GM19372 (cell line): ENCODE results near the gene CSRP1.
"Not testable (repeated sequence)": the region's sequence is repeated elsewhere in the genome, so short reads cannot be mapped to it uniquely, and the experiment has no call there.

Experiments
- ATAC-seq: cut with Tn5 transposase; IDR thresholded peaks from one replicate; pipeline ENCODE4 v1.9.1; 2021; ENCODE audit warnings: mild to moderate bottlenecking, low read depth, moderate library complexity; ENCODE audit not compliant: unreplicated experiment

CSRP1 gene

GRCh38 chr1:201538612-201539551 is 32.0 kb upstream of the CSRP1 start, which contains the start of gene NAV1:
TSS of gene NAV1 (plus strand) at chr1:201539127. CDS start at chr1:201622885, 83,758 bp downstream.
- no peak for ATAC-seq

DNA sequence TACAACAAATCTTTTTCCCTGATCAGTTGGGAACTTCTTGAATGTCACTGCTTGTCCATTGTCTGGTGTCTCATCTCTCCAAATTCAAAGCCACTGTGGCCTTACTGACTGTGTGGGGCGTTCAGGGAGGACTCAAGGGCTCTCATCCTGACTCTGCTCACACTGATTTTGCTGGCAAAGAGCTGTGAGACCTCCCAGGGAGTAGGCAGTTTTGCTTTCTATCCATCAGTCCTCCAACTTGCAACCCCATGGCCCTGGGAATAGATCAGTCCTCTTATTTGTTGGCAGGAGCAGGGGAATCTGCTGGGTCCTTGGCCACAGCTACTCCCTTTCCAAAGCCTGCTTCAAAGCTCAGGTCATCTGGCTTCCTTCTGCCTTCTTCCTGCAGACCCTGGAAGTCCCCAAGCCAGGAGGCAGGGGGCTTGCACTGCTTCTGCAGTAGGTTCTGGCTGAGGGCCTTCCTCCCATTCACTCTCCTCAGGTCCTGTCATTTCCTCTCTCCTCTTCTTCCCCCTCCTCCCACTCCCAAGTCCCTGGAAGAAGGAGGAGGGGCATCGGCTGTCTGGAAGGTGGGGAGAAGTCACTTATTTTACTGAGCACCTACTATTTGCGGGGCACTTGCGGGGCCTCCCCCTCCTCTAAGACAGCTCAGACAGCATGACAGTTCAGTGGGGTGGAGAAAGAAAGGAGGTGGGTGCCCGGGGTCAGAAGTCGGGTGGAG is 31.1 kb upstream of the CSRP1 start:
- no peak for ATAC-seq

- no peak for ATAC-seq
These were observed 30.5 kb upstream of the CSRP1 start for GRCh38 chr1:201537467-201537866.

DNA sequence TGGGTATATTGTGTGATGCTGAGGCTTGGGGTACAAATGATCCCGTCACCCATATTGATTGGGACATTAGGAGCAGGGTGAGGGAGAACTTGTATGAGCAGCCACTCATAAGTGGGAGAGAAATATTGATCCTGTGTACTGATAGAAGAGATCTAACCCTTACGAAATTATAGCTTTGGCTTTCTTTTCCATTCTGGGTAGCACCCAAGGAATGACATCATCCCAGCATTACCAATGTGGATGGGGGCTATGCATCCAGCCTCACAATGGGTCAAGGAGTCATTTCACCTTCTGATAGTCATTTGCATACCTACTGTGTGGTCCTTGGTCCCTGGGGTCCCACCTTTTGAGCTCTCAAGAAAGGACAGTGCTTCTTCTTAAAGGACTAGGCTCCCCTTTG is 30.1 kb upstream of the CSRP1 start:
- ATAC-seq, result no peak

DNA sequence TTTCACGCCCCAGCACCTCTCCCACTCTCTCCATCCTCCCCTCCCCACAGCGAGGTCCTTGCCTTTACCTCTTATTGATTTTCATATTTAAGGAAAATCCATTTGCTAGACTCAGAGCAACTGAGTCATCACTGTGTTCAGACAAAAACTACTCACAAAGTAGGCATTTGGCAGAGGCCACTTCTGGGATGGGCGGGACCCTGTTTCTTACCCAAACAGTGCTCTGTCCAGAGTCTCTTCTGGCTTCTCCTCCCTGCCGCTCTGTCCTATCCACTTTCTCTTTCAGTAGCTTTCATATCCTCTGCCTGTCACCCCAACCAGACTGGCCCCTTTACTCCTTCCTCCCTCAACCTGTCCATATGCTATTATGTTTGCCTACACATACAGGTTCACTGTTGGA is 29.6 kb upstream of the CSRP1 start:
- ATAC-seq, result no peak

GRCh38 chr1:201535919-201536245 is 29.0 kb upstream of the CSRP1 start:
- no peak for ATAC-seq

DNA sequence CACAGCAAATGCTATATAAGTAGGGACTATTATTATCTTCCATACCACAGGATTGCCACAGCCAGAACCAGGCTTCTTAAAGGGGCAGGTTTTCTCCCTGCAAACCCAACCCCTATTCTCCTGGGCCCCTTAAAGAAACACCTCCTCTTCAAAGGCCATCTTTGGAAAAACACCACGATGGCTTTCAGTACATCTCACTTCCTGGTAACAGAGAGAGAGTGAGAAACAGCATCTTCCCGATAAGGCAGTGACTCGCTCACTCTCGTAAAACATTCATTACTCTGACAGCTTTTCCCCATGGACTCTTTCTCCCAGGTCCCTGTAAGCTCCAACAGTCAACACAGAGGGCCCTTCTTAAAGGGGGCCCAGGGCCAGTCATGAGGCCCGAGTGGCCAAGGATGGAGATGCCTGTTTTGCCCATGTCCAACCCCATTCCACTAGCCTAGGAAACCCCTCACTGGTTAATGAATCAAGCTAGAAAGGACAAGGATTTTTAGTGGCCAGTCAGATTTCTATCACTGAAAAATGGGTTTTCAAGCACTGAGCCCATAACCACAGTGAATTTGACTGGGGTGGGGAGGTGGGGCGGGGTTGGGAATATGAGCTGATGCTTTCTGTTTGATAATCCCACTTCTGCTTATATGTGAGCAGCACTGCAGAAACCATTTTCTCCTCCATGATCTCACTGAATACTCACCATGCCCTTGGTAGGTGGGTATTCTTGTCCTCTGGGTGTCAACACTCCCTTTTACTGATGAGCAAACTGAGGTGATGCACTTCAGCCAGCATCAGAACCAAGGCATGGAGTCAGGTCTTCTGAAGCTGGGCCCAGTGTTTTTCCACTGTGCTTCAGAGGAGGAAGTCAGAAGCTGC is 28.4 kb upstream of the CSRP1 start:
- no peak for ATAC-seq

- ATAC-seq, result no peak
These were observed 26.9 kb upstream of the CSRP1 start for GRCh38 chr1:201533836-201534235.

DNA sequence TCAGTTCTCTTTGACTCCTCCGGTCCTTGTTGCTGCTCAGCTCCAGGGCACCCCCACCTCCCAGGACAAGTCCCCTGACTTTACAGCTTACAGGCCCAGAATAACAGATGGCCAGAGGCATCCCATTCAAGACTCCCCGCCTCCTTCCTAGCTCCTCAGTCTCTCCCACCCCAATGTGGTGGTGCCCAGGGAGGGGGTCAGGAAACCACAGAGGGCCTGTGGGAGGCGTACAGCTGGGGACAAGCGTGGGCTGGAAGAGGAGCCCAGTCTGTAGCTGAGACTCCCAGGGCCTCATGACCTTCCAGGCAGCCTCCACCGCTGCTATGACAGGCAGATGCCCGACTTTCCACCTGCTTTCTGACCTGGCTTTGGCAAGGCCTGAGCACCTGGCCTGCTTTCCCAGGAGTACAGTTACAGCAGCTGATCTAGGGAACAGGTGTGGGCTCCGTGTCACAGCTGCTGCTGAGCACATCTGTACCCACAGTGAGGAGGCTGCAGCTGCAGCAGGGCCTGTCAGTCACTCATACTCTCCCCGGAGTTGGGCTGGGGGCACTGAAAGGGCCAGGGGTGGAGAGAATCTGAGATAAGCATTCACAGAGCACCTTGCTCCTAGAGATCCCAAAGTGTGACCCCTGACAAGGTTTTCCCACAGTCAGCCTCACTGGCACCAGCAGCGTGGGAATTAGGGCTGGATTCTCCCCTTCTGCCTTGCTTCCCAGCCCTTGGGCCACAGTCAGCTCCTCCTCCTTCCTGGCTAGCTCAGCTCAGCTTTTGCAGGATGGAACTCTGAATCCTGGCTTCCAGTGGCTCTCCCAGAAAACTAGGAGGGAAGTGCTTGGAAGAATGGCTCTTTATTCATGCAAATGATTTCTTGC is 24.9 kb upstream of the CSRP1 start:
- no peak for ATAC-seq

- ATAC-seq, result no peak
These were observed 24.0 kb upstream of the CSRP1 start for GRCh38 chr1:201530741-201531531.

DNA sequence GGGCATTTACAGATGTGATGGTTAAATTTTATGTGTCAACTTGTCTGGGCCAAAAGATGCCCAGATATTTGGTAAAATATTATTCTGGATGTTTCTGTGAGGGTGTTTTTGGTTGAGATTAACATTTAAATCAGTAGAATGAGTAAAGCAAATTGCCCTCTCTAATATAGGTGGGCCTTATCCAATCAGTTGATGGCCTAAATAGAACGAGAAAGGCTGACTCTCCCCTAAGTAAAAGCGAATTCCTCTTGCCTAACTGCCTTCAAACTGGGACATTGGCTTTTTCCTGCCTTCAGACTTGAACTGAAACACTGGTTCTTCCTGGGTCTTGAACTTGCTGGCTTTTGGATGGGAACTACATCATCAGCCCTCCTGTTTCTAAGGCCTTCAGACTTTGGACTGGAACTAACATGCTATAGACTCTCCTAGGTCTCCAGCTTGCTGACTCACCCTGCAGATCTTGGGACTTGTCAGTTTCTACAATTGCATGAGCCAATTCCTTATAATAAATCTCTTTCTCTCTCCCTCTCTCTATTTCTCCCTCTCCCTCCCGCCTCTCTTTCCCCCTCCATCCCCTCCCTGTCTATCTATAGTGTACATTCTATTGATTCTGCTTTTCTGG is 21.8 kb upstream of the CSRP1 start:
- no peak for ATAC-seq

- ATAC-seq, result no peak
These were observed 21.0 kb upstream of the CSRP1 start for GRCh38 chr1:201527879-201528278.

DNA sequence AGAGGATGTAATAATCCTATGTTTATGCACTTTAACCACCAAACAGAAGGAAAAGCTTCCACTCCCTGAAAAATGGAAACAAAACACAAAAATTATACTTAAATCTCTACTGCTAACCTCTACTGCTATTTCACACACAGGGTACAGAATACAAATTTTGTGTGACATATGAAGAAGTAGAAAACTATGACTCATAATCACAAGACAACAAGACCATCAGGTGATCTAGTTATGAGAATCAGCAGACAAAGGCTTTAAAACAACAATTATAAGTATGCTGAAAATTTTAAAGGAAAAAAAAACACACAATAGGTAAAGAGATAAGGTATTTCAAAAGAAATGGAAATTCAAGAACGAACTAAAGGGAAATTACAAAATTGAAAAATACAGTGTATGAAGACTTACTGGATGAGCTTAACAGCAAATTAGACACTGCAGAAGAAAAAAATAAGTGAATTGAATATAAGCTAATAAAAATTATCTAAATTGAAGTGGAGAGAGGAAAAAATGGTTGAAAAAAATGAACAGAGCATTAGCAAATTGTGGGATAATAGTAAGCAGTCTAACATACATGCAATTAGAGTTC is 18.4 kb upstream of the CSRP1 start:
- ATAC-seq, result no peak

- ATAC-seq, result not testable (repeated sequence)
These were observed 13.2 kb upstream of the CSRP1 start for GRCh38 chr1:201520046-201520575.

DNA sequence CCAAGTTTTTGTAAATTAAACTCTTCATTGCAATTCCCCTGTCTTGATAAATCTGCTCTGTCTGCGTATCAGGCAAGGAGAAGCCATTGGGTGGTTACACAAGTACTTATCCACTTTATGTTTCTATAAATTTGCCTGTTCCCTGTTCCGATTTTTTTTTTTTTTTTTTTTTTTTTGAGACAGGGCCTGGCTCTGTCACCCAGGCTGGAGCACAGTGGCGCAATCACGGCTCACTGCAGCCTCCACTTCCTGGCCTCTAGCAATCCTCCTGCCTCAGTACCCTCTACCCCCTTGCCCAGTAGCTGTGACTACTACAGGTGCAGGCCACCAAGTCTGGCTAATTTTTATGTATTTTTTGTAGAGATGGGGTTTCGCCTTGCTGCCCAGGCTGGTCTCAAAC is 11.1 kb upstream of the CSRP1 start:
- no peak for ATAC-seq

- no peak for ATAC-seq
These were observed 10.7 kb upstream of the CSRP1 start for GRCh38 chr1:201517631-201518030.

DNA sequence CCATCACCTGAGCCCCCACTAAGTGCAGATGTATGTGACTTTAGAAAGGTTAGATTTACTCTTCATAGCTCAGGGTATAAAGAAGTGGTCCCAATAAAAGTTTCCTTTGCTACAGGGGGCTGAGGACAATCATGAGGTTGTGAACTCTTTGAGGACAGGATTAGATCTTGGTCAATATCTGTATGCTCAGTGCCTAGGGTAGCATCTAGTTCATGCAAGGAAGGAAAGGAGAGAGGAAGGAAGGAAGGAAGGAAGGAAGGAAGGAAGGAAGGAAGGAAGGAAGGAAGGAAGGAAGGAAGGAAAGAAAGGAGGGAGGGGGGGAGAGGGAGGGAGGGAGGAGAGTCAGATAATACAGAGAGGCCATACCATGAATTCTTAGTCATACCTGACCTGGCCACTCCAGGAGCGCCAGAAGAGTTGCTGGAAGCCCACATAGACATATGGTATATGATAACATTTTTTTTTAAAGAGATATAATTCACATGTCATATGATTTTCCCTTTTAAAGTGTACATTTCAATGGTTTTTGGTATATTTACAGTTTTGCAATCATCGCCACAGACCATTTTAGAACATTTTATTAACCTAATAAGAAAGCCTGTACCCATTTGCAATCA is 9.7 kb upstream of the CSRP1 start:
- no peak for ATAC-seq

GRCh38 chr1:201515895-201516294 is 9.0 kb upstream of the CSRP1 start:
- no peak for ATAC-seq
